ENCODE results near the gene PRR16.
"Not testable (repeated sequence)": the region's sequence is repeated elsewhere in the genome, so short reads cannot be mapped to it uniquely, and the experiment has no call there.

PRR16 gene

GRCh38 chr5:120655828-120656435 lies 191.8 kb downstream of the PRR16 start:
- DNase-seq (ENCODE audit: low read depth): no peak

- DNase-seq (ENCODE audit: low read depth): no peak
Measured at GRCh38 chr5:120657104-120657503, 193.0 kb downstream of the PRR16 start.

GRCh38 chr5:120677481-120677880 lies 213.4 kb downstream of the PRR16 start:
- no peak for DNase-seq (ENCODE audit: low read depth)

- DNase-seq (ENCODE audit: low read depth): no peak
Measured at GRCh38 chr5:120678279-120678678, 214.2 kb downstream of the PRR16 start.

GRCh38 chr5:120682851-120683250 lies 218.8 kb downstream of the PRR16 start:
- no peak for DNase-seq (ENCODE audit: low read depth)

GRCh38 chr5:120683580-120683979 lies 219.5 kb downstream of the PRR16 start:
- no peak for DNase-seq (ENCODE audit: low read depth)

- no peak for DNase-seq (ENCODE audit: low read depth)
Measured at GRCh38 chr5:120684213-120684612, 220.1 kb downstream of the PRR16 start.

- DNase-seq (ENCODE audit: low read depth): no peak
Measured at GRCh38 chr5:120684749-120685415, 220.8 kb downstream of the PRR16 start.

- no peak for DNase-seq (ENCODE audit: low read depth)
Measured at GRCh38 chr5:120690621-120691407, 226.7 kb downstream of the PRR16 start.

- no peak for DNase-seq (ENCODE audit: low read depth)
Measured at GRCh38 chr5:120692325-120692724, 228.2 kb downstream of the PRR16 start.

GRCh38 chr5:120695368-120695880 lies 231.3 kb downstream of the PRR16 start:
- DNase-seq (ENCODE audit: low read depth): no peak

GRCh38 chr5:120697147-120697546 lies 233.0 kb downstream of the PRR16 start:
- DNase-seq (ENCODE audit: low read depth): no peak

- DNase-seq (ENCODE audit: low read depth): not testable (repeated sequence)
Measured at GRCh38 chr5:120697670-120698327, 233.7 kb downstream of the PRR16 start.

- DNase-seq (ENCODE audit: low read depth): not testable (repeated sequence)
Measured at GRCh38 chr5:120700653-120701052, 236.6 kb downstream of the PRR16 start.

GRCh38 chr5:120702817-120703538 lies 238.9 kb downstream of the PRR16 start:
- not testable (repeated sequence) for DNase-seq (ENCODE audit: low read depth)

GRCh38 chr5:120703918-120704587 lies 240.0 kb downstream of the PRR16 start:
- DNase-seq (ENCODE audit: low read depth): no peak

- DNase-seq (ENCODE audit: low read depth): no peak
Measured at GRCh38 chr5:120706877-120707276, 242.8 kb downstream of the PRR16 start.

GRCh38 chr5:120717381-120717780 lies 253.3 kb downstream of the PRR16 start:
- no peak for DNase-seq (ENCODE audit: low read depth)

- no peak for DNase-seq (ENCODE audit: low read depth)
Measured at GRCh38 chr5:120730214-120730613, 266.1 kb downstream of the PRR16 start.

GRCh38 chr5:120734033-120734432 lies 269.9 kb downstream of the PRR16 start:
- DNase-seq (ENCODE audit: low read depth): no peak

GRCh38 chr5:120735076-120735475 lies 271.0 kb downstream of the PRR16 start:
- no peak for DNase-seq (ENCODE audit: low read depth)
